Dedifferentiated amniotic fluid mesenchymal stem cell (primary cell): Measurements from ENCODE around the gene FAM83G.
"Not testable (repeated sequence)": the region's sequence is repeated elsewhere in the genome, so short reads cannot be mapped to it uniquely, and the experiment has no call there.

Experiments
- DNase-seq: peaks from one replicate; pipeline ENCODE4 v3.0.0-alpha.2; 2016; ENCODE audit errors: extremely low spot score

Gene FAM83G

DNA sequence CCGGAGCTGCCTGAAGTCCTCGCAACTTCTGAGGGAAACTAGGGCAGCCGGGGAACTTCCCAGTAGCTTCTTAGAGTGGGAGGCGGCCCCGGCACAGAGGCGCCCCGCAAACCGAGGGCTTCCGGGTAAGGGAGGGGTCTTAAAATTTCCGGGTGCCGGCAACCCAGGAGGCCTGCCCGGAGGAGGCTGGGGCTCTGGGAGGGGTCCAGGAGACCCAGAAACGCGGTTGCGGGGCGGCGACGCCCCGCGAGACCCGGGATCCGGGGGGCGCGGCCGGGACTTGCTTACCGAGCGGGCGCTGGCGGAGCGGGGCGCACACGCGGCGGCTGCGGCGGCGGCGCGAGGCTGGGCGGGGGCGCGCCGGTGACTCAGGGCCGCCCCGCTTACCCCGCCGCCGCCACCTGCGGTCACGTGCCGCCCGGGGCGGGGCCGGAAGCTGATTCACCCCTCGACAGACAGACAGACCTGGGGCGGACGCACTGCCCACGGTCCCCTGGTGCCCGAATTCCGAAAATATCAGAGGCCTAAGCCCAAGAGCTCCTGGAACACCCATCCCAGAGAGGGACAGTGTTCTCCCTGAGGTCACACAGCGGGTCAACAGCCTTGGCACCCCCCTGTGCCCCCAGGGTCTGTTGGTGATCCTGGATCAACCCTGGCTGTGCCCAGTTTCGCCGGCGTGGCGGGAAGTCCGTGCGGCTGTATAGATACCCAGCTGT is at the start of gene FAM83G:
FAM83G (minus strand) TSS at position 344 of the 716 bp plus-strand sequence. CDS start 723 bp downstream, outside the sequence.
- DNase-seq = no peak

DNA sequence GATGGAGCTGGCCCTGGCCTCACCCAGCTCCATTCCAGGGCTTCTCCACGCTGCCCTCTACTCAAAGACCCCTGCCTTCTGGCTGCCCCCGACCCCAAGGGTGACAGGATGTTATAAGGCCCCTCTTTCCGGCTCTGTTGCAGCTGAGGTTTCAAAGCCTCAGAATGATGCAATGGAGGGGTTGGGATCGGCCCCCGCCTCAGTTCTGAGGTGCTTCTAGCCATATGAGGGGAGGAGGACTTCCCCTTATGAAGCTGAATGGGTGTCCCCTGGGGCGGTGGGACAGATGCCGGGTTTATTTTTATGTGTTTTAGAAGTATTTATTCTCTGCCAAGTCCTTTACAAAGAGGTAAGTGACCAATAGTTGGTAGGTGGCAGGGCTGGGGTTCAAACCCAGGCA is 44.3 kb upstream of the FAM83G start:
- DNase-seq = not testable (repeated sequence)

GRCh38 chr17:19047510-19047909 is 42.9 kb upstream of the FAM83G start:
- not testable (repeated sequence) for DNase-seq

- not testable (repeated sequence) for DNase-seq
These were observed 42.3 kb upstream of the FAM83G start, which contains the start of gene GRAP for GRCh38 chr17:19046782-19047375. Gene GRAP, minus strand, starts transcription at chr17:19046957. Its CDS starts 31 bp downstream, at chr17:19046926.

DNA sequence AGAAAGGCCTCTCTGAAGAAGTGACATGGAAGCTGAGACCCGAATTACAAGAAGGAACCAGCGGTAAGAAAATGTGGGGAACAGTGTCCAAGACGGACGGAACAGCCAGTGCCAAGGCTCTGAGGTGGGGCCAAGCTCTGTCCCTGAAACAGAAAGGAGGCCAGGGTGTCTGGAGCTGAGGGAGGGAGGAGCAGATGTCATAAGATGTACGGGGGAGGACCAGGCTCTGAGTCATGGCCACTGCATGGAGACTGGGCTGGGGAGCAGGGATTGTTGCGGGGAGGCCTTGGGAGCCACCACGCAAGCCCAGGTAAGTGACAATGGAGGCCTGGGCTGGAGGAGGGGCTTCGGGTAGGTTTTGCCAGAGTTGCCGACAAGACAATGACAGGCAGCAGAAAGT is 40.1 kb upstream of the FAM83G start:
- not testable (repeated sequence) for DNase-seq

GRCh38 chr17:19043032-19043431 is 38.5 kb upstream of the FAM83G start:
- not testable (repeated sequence) for DNase-seq

GRCh38 chr17:19042369-19042768 is 37.8 kb upstream of the FAM83G start:
- not testable (repeated sequence) for DNase-seq

GRCh38 chr17:19041871-19042270 is 37.3 kb upstream of the FAM83G start:
- DNase-seq = not testable (repeated sequence)

- not testable (repeated sequence) for DNase-seq
These were observed 35.8 kb upstream of the FAM83G start for GRCh38 chr17:19040350-19040749.

DNA sequence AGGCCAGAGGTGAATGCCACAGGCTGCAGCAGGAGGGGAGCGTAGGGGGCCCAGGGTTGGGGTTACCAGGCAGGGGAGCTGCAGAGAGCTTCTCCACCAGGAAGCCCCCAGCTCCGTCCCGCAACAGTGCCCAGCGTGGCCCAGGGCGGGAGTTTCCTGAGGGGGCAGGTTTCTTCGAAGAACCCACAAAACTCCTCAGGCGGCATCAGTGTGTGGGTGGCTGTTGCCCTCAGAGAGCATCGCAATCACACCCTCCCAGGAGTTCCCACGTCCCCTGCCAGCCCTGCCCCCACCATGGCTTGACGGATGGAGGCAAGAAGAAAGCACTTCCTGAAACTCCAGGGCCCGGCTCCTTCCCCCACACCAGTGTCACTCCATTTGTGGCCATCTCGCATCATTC is 34.2 kb upstream of the FAM83G start:
- DNase-seq = not testable (repeated sequence)

DNA sequence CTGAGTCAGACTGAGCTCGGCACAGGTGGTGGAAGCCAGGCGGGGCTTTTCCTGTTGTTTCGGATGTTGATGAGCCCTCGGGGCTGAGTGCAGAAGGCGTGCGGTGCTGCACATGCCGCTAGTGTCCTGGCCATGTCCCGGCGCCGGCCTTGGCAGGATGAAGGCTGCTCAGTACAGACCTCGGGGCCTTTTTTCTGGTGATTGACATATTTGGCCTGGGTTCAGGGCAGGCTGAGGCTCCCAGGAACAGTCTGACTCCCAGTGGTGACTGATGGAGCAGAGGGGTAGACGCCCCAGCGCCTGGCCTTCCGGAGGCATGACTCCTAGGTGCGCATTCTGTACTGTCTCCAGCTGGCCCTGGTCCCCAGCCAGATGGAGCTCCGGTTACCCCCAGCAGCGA is 33.4 kb upstream of the FAM83G start:
- not testable (repeated sequence) for DNase-seq

DNA sequence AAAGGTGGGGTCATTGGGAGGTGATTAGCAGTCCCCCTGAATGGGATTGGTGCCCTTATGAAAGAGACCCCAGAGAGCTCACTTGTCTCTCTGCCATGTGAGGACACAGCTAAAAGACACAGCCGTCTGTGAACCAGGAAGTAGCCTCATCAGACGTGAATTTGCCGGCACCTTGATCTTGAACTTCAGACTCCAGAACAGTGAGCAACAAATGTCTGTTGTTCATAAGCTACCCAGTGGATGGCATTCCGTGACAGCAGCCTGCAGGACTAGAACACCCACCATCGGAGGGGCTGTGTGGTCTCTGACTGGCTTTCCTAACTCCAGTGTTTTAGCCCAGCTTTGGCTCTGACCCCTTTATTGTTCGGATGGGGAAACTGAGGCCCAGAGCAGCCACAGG is 33.0 kb upstream of the FAM83G start:
- not testable (repeated sequence) for DNase-seq

GRCh38 chr17:19036186-19036585 is 31.6 kb upstream of the FAM83G start:
- DNase-seq = not testable (repeated sequence)

- not testable (repeated sequence) for DNase-seq
These were observed 27.9 kb upstream of the FAM83G start for GRCh38 chr17:19032377-19032988.

DNA sequence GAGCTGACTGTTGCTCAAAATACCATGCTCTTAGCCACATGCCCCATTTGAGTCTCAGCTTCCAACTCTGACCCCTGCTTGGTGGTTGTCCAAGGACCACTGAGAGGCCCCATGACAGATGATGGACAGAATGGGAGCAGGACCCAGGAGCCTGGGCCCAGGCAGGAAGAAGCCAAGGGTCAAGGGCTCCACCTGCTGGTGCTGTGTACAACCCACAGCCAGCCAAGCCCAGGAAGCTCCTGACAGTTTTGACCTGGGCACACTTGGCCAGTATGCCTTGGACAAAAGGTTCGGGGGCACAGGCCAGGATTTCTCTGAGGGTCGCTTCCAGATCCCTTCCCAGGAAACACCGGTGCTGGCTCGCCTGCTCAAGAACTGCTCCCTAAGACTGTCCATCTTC is 27.2 kb upstream of the FAM83G start:
- DNase-seq = not testable (repeated sequence)

- DNase-seq = not testable (repeated sequence)
These were observed 26.3 kb upstream of the FAM83G start for GRCh38 chr17:19030771-19031449.

DNA sequence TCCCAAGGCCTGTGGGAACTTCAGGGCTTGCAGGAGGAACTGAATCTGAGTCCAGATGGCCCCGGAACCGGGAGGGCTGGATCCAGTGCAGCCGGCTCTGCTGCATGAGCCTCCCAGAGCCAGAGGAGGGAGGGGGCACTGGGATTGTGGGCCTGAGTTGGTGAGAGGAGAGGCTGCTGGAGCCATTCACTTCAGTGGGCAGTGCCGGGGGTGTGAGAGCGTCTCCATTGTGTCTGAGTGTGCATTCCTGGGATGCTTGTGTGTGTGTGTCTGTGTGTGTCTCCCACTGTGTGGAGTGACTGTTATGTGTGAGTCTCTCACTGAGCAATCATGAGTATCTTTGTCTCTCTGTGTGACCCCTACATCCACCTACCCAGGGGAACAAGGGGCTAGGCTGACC is 25.2 kb upstream of the FAM83G start:
- not testable (repeated sequence) for DNase-seq

DNA sequence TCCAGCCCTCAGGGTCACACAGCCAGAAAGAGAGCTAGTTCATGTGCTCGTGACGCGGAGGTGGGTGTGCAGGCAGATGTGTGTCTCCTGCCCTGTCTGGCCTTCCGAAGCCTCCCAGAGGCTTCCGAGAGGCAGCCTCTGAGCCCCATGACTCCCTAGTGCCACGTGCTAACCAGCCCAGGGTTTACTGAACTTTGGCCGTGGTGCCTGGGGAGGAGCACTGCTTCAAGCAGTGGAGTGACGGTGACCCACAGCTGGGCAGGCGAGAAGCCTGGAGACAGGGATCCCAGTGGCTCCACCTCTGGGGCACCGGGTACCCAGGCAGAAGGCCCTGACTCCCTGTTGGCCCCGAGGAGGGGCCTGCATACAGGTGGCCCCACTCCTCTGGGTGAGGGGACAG is 24.1 kb upstream of the FAM83G start:
- not testable (repeated sequence) for DNase-seq

- no peak for DNase-seq
These were observed 19.8 kb upstream of the FAM83G start for GRCh38 chr17:19024101-19025078.

GRCh38 chr17:19023209-19023999 is 18.8 kb upstream of the FAM83G start:
- no peak for DNase-seq
